HG03135 (cell line): ENCODE data around the gene NDUFA8.

Experiments used
- ATAC-seq: cut with Tn5 transposase; IDR thresholded peaks from one replicate; pipeline ENCODE4 v1.9.1; 2021; ENCODE audit warnings: mild to moderate bottlenecking, moderate library complexity; ENCODE audit not compliant: unreplicated experiment

NDUFA8 gene

GRCh38 chr9:122159026-122159924 lies at the start of gene NDUFA8, which contains the start of gene MORN5:
Gene NDUFA8, minus strand, starts transcription at chr9:122159779. Its CDS starts 102 bp downstream, at chr9:122159677.
Gene MORN5, plus strand, starts transcription at chr9:122159908. Its CDS starts 65 bp downstream, at chr9:122159973.
- ATAC-seq: peak; percentile 91

GRCh38 chr9:122207096-122207495 lies 47.5 kb upstream of the NDUFA8 start:
- ATAC-seq: no peak

DNA sequence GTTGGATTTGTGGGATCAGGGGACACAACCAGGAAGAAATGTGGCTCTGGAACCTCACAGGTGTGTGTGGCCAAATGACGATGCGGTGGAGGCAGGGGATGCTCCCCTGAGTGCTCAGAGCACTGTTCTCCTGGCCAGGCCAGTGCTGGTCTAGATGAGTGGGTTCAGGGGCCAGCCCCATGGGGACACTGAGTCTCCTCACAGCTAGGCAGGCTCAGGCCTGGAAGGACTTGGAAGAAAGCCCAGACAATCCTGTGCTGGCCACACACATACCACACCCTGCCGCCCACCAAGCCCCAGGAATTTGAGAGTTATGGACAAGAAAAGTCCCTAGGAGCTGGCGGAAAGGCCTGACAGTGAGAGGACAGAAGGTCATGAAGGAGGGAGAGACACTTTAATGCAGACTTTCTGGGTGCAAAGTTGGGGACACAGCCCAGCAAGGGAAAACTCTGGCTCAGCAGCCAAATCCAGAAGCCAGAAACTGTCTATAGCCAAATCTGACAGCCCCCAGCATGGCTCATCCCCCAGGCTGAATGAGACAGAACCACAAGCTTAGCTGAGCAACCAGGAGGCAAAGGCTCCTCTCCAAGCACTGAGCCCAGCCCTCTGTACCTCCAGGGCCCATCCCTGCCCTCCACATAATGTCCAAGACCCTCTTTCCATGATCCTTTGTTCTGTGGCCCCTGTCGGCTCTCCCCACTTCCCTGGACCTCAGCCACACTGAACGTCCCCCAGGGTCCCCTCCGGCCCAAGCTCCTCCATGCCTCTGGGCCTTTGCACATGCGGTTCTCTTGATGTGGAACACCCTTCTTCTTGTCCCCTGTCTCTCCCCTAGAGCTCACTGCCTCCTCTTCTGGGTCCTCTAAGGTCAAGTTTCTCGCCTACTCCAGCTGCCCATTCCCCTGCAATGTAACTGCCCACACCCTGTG lies 46.8 kb upstream of the NDUFA8 start:
- ATAC-seq: no peak

GRCh38 chr9:122205176-122205575 lies 45.6 kb upstream of the NDUFA8 start:
- ATAC-seq: no peak

DNA sequence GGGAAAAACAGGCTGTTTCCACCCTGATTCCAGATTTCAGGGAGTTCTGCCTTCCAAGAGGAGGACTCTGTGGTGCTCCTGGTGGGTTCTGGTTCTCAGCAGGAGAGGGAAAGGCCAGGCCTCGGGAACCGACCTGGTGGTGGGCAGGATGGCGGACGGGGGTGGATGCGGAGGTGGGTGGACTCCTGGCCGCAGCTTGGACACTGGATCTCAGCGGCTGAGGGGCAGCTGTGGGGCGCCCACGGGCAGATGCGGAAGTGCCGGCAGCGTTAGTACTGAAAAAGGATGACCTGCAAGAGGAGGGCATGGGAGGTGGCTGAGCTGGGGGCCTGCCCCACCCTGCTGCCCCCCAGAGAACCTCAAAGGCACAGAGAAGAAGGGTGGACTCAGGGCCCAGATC lies 44.9 kb upstream of the NDUFA8 start:
- no peak for ATAC-seq

DNA sequence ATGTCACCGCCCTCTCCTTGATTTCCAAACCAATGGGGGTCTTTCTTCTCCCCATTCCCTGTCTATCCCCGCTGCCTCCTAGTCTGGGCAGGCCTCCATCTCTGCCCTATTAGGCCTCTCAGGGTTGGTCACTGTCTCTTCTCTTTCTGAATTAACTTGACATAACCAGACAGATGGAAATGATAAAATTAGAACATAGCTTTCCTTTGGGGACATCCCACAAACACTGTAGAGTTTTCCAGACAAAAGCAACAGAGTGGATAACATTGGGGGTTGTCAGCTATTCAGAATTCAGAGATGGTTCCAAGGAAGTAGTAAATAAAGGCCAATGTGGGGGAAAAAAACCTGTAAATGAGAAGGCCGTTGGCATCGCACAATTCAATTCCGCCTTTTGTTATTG lies 44.5 kb upstream of the NDUFA8 start:
- ATAC-seq: no peak

DNA sequence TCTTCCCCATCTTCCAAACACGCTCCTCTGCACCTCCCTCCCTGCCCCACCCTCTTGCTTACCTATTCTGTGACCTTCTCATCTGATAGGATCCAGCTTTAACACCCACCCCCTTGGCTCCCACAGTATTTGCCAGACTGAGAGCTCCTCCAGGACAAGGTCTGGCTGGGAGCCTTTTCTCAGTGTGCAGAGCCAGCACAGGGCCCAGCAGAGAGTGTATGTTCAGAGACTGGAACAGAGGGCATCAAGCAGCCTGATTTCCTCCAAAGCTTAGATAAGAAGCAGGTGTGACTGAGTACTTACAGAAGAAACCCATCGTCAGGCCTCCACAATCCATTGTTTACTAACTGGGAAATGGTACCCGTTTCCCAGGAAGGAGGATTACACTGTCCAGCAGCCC lies 42.5 kb upstream of the NDUFA8 start:
- no peak for ATAC-seq

- no peak for ATAC-seq
Measured at GRCh38 chr9:122201641-122202040, 42.1 kb upstream of the NDUFA8 start.

DNA sequence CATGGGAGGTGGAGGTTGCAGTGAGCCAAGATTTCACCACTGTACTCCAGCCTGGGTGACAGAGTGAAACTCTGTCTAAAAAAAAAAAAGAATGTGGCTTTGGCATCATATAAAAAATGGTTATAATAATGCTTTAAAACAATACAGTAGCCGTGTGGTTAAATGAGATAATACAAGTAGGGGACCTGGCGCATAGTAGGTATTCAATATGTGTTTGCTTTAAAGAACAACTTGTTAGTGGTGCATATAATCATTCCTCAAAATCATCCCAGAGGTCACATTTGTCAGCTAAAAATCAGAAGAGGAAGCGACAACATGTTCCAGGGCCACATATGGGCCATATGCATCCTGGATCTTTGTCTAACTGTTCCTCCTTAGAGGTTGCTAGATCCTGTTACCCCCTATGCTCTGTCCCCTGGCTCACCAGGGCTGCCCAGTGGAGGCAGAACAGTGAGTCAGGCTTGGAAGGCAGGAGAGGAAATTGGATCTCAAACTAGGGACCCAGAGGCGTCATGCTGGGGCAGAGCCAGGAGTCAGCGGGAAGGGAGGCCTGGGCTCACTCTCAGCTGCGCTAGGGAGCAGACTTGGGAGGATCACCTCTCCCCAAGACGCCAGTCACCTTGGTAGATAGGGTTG lies 41.5 kb upstream of the NDUFA8 start:
- ATAC-seq: no peak

DNA sequence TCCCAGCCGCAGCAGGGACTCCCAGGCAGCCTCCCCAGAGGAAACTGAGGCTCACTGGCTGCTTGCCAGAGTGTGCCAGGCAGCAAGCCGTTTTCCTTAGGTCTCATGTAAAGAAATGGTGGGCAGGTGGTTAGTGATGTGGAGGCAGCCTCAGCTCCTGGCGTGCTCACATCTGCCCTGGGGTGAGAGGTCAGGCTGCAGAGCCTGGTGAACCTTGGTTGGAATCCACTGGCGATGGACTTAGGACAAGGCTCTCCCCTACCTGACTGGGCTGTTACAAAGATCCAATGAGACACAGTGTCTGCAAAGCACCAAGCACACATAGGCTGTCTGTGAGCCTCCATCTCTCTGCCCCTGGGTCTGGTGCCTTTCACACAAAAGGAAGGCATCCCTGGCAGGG lies 38.3 kb upstream of the NDUFA8 start:
- no peak for ATAC-seq

DNA sequence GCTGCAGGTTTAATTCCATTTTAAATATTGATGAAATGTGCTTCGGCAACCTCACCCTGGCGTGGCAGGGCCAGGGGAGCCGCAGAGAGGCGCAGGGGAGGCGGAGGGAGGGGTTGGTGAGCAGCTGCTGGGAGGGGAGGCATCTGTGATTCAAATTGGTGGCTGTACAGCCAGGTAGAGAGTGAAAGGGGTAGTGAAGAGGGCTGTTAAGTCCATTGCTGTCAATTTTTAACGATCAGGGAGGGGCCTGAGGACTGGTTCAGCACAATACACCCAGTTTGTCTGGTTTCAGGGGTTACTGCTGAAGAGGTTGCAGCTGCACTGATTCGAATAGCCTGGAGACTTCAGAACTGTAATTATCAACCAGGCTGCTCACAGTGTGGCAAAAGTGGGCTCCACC lies 37.8 kb upstream of the NDUFA8 start:
- ATAC-seq: no peak

DNA sequence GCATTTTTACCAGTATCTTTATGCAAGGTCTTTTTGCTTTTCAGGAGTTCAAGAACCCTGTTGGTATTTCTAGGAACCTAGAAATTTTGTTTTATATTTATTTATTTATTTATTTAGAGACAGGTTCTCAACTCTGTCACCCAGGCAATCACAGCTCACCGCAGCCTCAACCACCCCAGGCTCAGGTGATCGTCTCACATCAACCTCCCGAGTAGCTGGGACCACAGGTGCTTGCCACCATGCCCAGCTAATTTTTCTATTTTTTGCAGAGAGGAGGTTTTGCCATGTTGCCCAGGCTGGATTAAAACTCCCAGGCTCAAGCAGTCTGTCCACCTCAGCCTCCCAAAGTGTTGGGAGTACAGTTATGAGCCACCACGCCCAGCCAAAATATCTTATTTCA lies 36.3 kb upstream of the NDUFA8 start:
- ATAC-seq: no peak

DNA sequence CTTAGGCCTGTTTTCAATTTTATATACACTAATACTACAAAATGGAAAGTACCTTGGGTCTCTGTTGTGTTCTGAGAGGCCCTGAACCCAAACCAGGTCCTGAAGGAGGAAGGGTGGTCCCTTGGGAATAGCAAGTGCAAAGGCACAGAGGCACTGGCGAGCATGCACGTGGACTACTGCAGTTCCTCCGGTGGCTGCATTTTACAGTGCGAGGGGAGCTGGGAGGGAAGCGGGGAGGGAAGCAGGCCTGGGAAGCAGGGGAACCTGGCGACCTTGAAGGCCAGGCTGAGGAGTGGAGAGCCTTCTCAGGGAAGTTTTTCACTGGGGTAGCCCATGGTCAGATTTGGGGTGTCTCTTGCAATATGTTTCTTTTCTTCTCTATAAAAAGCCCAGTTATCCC lies 34.1 kb upstream of the NDUFA8 start:
- ATAC-seq: no peak

DNA sequence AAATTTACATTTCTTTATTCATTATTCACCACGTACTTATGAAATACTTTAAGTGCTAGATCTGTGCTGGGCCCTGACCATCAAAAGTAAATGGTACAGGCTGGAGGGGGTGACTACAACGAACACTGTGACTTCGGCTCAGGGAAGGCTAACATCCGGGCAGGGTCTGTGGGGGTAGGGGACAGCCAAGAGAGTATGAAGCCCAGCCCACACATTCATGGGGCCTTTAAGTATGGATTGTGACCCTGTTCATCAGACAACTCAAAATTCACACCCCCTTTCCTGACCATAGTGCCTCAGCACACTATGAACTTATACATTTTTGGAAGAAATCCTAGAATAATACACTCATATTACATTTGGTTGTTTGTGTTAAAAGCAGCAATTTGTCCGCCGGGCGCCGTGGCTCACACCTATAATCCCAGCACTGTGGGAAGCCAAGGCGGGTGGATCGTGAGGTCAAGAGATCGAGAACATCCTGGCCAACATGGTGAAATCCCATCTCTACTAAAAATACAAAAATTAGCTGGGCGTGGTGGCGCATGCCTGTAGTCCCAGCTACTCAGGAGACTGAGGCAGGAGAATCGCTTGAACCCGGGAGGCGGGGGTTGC lies 33.4 kb upstream of the NDUFA8 start:
- ATAC-seq: no peak

DNA sequence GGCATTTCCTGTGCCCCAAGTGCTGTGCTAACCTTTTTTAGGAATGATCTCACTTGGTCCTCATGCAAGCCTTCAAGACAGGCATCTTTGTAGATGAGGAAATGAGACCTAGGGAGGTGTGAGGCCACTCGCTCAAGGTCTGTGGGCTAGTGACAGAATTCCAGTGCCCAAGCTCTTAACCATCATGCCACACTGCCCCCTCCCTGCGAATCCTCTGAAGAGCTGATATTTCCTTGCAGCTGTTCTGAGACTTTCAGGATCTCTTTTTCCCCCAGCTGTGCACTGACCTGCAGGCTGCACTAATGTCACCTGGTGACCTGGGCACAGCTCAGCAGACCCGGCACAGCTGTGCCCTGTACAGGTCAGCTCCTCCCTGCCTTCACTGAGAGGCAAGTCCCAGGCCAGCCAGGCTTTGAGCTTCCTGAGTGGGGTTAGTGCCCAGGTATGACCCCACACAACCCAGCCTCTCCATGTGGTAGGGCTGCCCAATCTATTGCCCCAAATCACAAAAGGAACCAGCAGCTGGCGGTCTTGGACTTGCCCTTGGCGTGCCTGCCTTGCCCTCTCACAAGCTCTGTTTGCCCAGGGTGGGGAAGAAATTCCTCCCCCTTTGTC lies 32.8 kb upstream of the NDUFA8 start:
- ATAC-seq: no peak

DNA sequence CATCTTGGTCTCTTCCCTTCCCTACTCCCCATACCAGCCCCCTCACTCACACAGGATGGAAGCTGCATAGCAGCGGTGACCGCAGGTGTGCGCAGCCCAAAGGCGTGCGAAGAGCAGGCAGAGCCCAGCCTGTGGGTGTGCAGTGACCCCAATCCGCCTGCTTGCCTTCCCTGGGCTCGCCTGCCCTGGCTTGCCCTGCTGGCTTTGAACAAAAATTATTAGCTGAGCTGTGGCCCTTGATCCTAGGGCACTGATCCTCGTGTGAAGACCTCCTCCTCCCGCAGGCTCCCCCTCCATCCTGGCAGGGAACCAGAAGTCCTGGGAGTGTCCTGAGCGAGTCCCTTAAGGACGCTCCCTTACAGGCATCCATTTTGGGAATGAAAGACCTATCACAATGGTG lies 32.0 kb upstream of the NDUFA8 start:
- no peak for ATAC-seq

- ATAC-seq: no peak
Measured at GRCh38 chr9:122190597-122191381, 31.2 kb upstream of the NDUFA8 start.

DNA sequence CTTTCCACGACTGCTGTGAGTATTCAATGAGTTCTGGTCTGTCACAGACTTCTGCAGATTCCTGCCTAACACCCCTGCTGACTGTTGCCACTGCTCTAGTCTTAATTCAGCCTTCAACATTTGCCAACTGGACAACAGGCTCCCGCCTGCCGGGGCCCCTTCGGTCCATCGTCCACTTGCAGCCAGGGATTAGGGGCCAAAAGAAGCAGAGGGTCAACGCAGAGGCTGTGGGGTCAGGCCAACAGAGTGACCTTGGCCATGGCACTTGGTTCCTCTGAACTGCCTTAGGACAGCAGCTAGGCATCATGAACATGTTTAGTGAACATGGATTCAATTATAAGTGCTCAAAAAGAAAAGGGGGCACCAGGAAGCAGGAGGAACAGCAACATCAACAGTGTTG lies 28.8 kb upstream of the NDUFA8 start:
- no peak for ATAC-seq

GRCh38 chr9:122186777-122187470 lies 27.3 kb upstream of the NDUFA8 start:
- no peak for ATAC-seq
